Ishikawa (cell line): Measurements from ENCODE around the gene AGO1.

Experiments
- CEBPB ChIP-seq: IDR thresholded peaks from 2 replicates; pipeline ENCODE4 v1.6.1; 2012
- CREB1 ChIP-seq: IDR thresholded peaks from 2 replicates; pipeline ENCODE4 v1.6.1; 2012; ENCODE audit warnings: low read depth
- EGR1 ChIP-seq: IDR thresholded peaks from 2 replicates; pipeline ENCODE4 v1.6.1; 2012
- EP300 ChIP-seq: IDR thresholded peaks from 2 replicates; pipeline ENCODE4 v1.6.1; 2012; ENCODE audit warnings: borderline replicate concordance
- FOXM1 ChIP-seq: IDR thresholded peaks from 2 replicates; pipeline ENCODE4 v1.6.1; 2012; ENCODE audit warnings: low read depth, borderline replicate concordance
- MAX ChIP-seq: IDR thresholded peaks from 2 replicates; pipeline ENCODE4 v1.6.1; 2012
- NFIC ChIP-seq: IDR thresholded peaks from 2 replicates; pipeline ENCODE4 v1.6.1; 2012
- RAD21 ChIP-seq: IDR thresholded peaks from 2 replicates; pipeline ENCODE4 v1.6.1; 2012; ENCODE audit warnings: low read depth
- TAF1 ChIP-seq: IDR thresholded peaks from 2 replicates; pipeline ENCODE4 v1.6.1; 2012; ENCODE audit warnings: low read depth, mild to moderate bottlenecking
- TCF12 ChIP-seq: IDR thresholded peaks from 2 replicates; pipeline ENCODE4 v1.6.1; 2012; ENCODE audit warnings: low read depth
- TEAD4 ChIP-seq: IDR thresholded peaks from 2 replicates; pipeline ENCODE4 v1.6.1; 2012
- USF1 ChIP-seq: IDR thresholded peaks from 2 replicates; pipeline ENCODE4 v1.6.1; 2012
- YY1 ChIP-seq: IDR thresholded peaks from 2 replicates; pipeline ENCODE4 v1.6.1; 2012; ENCODE audit warnings: low read depth
- ZBTB7A ChIP-seq: IDR thresholded peaks from 2 replicates; pipeline ENCODE4 v1.6.1; 2012; ENCODE audit warnings: low read depth
- TF ChIP-seq, protein P1 (sequence below): IDR thresholded peaks from 2 replicates; pipeline ENCODE4 v1.6.1; 2012; ENCODE audit warnings: low read depth, mild to moderate bottlenecking

The AGO1 gene

DNA sequence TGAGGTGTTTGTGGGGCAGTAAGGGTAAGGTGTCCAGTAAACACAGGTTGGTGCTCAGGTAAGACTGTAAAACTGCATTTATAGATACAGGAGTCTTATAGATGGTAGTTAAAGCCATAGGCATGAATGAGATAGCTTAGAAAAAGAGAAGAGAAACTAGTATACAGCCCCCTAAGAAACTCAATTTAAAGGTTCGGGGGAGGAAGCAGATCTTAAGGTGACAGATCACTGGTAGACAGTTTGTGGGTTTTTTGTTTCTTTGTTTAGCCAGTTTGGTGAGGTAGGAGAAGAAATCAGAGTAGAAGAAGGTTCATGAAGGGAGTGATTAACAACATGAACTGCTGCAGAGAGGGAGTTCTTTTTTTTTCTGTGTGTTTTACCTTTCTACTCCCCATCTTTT, 41.8 kb downstream of the AGO1 start:
- no peak for TF ChIP-seq MAX
- TF ChIP-seq RAD21, result no peak
- no peak for TF ChIP-seq TCF12
- TF ChIP-seq TEAD4, result no peak
- TF ChIP-seq CEBPB, result no peak
- no peak for TF ChIP-seq EGR1
- no peak for TF ChIP-seq TAF1
- no peak for TF ChIP-seq FOXM1
- no peak for TF ChIP-seq YY1
- TF ChIP-seq EP300, result no peak
- no peak for TF ChIP-seq NFIC
- no peak for TF ChIP-seq ZBTB7A
- no peak for TF ChIP-seq USF1
- TF ChIP-seq, protein P1, sequence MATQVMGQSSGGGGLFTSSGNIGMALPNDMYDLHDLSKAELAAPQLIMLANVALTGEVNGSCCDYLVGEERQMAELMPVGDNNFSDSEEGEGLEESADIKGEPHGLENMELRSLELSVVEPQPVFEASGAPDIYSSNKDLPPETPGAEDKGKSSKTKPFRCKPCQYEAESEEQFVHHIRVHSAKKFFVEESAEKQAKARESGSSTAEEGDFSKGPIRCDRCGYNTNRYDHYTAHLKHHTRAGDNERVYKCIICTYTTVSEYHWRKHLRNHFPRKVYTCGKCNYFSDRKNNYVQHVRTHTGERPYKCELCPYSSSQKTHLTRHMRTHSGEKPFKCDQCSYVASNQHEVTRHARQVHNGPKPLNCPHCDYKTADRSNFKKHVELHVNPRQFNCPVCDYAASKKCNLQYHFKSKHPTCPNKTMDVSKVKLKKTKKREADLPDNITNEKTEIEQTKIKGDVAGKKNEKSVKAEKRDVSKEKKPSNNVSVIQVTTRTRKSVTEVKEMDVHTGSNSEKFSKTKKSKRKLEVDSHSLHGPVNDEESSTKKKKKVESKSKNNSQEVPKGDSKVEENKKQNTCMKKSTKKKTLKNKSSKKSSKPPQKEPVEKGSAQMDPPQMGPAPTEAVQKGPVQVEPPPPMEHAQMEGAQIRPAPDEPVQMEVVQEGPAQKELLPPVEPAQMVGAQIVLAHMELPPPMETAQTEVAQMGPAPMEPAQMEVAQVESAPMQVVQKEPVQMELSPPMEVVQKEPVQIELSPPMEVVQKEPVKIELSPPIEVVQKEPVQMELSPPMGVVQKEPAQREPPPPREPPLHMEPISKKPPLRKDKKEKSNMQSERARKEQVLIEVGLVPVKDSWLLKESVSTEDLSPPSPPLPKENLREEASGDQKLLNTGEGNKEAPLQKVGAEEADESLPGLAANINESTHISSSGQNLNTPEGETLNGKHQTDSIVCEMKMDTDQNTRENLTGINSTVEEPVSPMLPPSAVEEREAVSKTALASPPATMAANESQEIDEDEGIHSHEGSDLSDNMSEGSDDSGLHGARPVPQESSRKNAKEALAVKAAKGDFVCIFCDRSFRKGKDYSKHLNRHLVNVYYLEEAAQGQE, result no peak
- TF ChIP-seq CREB1, result no peak

DNA sequence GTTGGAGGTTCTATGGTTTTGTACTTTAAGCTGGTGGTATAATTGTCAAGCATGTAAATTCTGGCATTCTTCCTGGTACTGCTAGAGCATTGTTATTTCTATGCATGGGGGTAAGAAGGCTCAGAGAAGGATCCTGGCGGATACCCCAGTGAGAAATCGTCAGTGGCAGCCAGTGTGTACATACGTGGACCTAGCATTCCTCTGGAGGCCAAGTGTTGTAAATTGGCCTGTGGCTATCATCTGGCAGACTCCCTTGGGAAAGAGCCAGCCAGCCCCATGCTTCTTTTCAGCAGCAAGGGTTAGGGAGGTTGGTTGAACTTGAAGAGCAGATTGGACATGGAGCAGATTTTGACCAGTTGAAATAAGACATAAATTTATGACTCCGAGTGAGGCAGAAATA, 42.7 kb downstream of the AGO1 start:
- TF ChIP-seq RAD21, result no peak
- no peak for TF ChIP-seq FOXM1
- no peak for TF ChIP-seq TCF12
- no peak for TF ChIP-seq CEBPB
- TF ChIP-seq EP300, result no peak
- TF ChIP-seq MAX, result no peak
- no peak for TF ChIP-seq YY1
- no peak for TF ChIP-seq NFIC
- no peak for TF ChIP-seq CREB1
- TF ChIP-seq, protein P1, result no peak
- TF ChIP-seq TAF1, result no peak

DNA sequence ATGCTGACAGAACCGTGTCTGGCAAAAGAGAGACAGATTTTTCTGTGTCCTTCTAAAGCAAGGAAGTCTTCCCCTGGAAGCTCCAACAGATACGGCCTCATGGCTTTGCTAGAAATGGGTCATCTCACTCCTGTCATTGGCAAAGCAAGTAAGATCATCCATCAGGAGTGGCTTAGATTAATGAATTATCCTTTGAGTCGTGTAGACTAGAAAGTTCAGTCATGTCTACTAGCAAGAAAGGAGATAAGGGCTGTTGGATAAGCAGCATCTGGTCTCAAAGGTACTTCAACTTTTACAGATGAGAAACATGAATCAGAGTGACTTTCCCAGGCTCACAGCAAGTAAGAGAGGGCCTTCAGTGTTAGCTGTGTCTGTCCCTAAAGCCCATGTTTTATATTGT, 44.5 kb downstream of the AGO1 start:
- TF ChIP-seq EGR1 (no peak), MAX (no peak), TCF12 (no peak), ZBTB7A (no peak), TEAD4 (no peak), NFIC (no peak), CREB1 (no peak), TAF1 (no peak), CEBPB (no peak), EP300 (no peak), FOXM1 (no peak), RAD21 (no peak), USF1 (no peak), YY1 (no peak)
- TF ChIP-seq, protein P1, result no peak

DNA sequence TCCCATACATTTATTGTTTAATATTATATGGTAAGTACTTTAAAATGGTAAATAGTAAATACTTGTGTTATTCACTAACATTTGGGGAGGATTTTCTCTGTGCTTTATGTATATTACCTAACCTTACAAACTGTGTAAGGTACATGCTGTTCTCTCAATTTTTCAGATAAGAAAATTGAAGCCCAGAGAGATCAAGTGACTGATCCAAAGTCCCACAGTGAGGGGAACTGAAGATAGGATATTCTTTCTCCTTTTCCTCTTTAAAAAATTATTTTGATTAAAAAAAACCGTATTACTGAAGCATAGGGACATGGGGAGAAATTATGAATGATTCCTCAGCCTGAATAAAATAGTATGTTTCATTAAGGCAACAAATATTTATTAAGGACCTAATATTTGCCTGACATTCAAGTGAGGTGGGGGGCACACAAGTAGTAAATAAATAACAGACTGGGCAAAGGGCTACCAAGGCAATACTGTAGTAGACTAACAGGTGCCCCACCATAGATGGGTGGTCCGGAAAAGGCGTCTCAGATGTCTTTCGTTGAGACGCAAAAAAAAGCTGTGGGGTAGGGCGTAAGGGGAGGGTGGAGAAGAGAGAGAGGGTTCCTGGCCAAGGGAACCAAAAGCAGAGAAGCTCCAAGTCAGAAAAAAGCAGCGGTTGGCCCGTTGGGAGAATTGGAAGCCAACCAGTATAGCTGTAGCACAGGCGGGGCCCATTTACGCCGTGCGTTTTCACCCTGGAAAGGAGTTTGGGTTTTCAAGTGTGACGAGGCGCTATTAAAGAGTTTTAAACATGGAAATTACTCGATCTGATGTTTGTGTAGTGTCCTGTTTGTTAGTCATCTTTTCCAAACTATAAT, 47.0 kb downstream of the AGO1 start:
- TF ChIP-seq TAF1, result 0 out of 2 replicates have a peak, but pooled peaks have one; percentile 21
- TF ChIP-seq MAX, result no peak
- TF ChIP-seq YY1, result no peak
- no peak for TF ChIP-seq TCF12
- TF ChIP-seq, protein P1, result no peak
- TF ChIP-seq ZBTB7A, result no peak
- TF ChIP-seq EP300, result no peak
- TF ChIP-seq FOXM1, result no peak
